Left colon (tissue), 2 donors: ENCODE measurements around the gene CARD8. TPM values are rescaled to one million over a fixed set of nuclear protein-coding genes. Genes with fewer than 3 reads are reported as not detected.
"Not testable (repeated sequence)": the region's sequence is repeated elsewhere in the genome, so short reads cannot be mapped to it uniquely, and the experiment has no call there.

ENCODE experiments used
- ATAC-seq: fragments of 200-7000 bp; cut with Tn5 transposase; one replicate; pipeline ENCODE4 v1.9.1; 2020; ENCODE audit warnings: mild to moderate bottlenecking, moderate library complexity
- DNase-seq, 2 donors: peaks; one replicate each; pipeline ENCODE4 v3.0.0-alpha.2; 2020
- intact Hi-C, 2 donors: fragments of 100-400 bp; cut with DNase I in 1 of 2; cut with micrococcal nuclease in 1 of 2; formaldehyde crosslinking; loops; one replicate each; pipeline versions ENCODE4 v1.11.2 to v1.14.0; 2022; cut with DNase I, micrococcal nuclease
- total RNA-seq, 2 donors: library from RNA; stranded (reverse); fragmentation: NEBNext Ultra II Directional; extraction: Animal tissue kit (Norgen Biotek cat#: 25700); gene quantifications; one replicate each; pipeline ENCODE4 v1.2.1, GENCODE V29; 2021
- donor health status: DM: no; HTN: no; CAD: no.
- donor health status: DM: yes; HTN: yes; CAD: no.

The CARD8 gene
- total RNA-seq, 2 donors from 2014 or later, result 15.3 to 23.4 TPM

DNA sequence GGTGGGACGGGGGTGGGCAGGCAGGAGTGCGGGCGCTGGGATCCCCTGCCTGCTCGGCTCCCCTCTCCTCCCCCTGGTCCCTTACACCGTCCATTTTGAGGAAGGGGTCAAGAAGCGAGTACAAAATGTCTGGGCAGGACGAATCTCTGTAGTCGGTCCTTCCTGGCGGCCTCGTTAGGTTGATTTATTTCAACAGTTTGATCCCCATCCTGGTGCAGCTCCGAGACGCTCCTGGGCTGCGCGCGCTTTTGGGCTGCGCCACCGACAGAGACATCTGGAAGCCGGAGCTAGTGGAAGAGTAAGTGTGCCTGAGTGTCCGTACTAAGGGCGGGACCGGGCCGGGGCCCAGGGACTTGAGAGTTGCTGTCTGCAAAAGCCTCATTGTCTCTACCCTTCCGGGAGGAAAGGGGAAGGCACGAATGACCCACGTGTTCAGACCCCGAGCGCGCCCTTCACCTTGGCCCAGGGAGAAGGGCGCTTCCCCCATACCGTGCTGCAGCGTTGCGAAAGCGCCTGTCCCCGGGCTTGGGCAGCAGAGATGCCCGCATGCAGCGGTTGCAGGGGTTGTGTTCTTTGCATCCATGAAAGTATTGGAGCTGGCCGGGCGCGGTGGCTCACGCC, 15.9 kb upstream of the CARD8 start:
- intact Hi-C loops, result no loop called here
- peak in 1 of 2 donors; percentile 29 for DNase-seq

DNA sequence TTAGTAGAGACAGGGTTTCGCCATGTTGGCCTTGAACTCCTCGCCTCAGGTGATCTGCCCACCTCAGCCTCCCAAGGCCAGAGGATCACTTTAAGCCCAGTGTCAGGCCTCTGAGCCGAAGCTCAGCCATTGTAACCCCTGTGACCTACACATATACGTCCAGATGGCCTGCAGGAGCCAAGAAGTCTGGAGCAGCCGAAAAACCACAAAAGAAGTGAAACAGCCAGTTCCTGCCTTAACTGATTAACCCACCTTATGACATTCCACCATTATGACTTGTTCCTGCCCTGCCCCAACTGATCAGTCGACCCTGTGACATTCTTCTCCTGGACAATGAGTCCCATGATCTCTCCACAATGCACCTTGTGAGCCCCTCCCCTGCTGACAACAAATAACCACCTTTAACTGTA, 13.9 kb upstream of the CARD8 start:
- ATAC-seq, DNase-seq, intact Hi-C loops: not testable (repeated sequence)

More for the DNA sequence above, 15.9 kb upstream of the CARD8 start:
- ATAC-seq, result peak; percentile 54

DNA sequence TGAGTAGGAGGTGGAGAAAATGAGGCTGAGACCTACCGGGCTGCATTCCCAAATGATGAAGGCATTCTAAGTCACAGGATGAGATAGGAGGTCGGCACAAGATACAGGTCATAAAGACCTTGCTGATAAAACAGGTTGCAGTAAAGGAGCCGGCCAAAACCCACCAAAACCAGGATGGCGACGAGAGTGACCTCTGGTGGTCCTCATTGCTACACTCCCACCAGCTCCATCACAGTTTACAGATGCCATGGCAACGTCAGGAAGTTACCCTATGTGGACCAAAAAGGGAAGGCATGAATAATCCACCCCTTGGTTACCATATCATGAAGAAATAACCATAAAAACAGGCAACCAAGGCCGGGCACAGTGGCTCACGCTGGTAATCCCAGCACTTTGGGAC, 9.6 kb upstream of the CARD8 start:
- intact Hi-C loops, DNase-seq, ATAC-seq: not testable (repeated sequence)

DNA sequence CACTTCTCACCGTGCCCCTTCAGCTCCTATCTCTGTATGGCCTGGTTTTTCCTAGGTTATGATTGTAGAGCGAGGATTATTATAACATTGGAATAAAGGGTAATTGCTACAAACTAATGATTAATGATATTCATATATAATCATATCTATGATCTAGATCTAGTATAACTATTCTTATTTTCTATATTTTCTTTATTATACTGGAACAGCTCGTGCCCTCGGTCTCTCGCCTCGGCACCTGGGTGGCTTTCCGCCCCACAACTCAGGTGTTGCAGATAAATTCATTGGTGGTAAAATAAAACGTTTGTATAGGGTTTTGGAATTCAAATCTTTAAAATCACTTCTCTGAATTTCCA, 4.6 kb upstream of the CARD8 start:
- DNase-seq, intact Hi-C loops, ATAC-seq: not testable (repeated sequence)

DNA sequence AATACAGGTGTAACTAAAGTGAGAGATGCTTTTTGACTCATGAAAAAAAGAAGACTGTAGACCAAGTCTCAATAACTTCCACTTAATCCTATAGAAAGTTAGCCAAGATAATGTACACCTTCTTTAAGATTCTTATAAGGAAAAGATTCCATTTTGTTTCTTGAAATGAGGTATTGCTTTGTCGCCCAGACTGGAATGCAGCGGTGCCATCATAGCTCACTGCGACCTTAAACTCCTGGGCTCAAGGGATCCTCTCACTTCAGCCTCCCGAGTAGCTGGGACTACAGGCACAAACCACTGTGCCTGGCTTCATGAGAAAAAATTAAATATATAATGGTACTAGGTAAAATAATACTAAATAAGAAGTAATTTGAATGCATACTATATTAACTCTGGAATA, 3.3 kb upstream of the CARD8 start:
- DNase-seq, ATAC-seq, intact Hi-C loops: not testable (repeated sequence)

DNA sequence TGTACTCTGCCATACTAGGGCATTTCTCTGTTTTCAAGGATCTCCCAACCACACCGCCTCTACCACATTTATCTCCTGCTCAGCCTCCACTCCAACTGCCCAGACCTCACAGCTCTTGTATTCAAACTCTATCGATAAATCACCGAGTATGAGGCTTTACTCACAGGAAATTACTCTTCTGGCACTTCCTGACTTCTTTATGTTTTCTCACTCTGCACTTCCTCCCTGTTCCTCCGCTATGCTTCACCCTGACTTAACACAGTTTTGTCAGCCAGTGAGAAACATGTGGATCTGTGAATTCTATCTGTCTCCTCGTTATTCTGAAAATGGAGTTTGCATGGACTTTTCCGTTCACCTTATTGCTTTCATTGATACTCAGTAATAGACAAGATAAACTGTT, 2.6 kb upstream of the CARD8 start:
- intact Hi-C loops, result no loop called here
- ATAC-seq, result no peak
- DNase-seq, result no peak

DNA sequence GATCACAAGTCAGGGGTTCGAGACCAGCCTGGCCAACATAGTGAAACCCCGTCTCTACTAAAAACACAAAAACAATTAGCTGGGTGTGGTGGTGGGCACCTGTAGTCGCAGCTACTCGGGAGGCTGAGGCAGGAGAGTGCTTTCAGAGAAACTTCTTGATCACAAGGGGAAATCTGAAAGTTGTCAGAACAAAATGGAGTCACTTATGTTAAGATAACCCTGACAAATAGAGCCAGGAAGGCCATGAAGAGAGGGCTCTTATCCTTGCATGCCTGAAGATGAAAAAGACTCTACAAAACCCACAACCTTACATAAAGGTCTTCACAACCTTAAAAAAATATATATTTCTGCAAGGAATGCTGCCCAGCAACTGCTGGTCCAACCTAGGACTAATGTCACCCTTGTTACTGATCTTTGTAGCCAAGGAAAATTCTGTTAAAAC, 1.2 kb downstream of the CARD8 start:
- intact Hi-C loops, result no loop called here
- ATAC-seq (no peak), DNase-seq (no peak)

DNA sequence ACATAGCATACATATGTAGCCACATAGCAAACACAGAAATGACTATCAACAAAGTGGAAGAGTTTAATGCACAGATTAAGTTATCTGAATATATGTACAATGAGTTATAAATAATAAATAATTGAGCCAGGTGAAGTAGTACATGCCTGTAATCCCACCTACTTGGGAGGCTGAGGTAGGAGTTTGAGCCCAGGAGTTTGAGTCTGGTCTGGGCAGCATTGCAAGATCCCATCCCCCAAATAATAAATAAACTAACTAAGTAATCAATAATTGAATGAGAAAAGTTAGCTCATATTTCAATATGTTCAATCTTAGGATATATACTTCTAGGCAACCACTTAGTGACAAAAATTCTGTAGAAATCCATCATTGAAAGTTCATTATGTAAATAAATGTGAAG, 1.7 kb downstream of the CARD8 start:
- ATAC-seq (no peak), DNase-seq (no peak)
- intact Hi-C loops, result no loop called here

DNA sequence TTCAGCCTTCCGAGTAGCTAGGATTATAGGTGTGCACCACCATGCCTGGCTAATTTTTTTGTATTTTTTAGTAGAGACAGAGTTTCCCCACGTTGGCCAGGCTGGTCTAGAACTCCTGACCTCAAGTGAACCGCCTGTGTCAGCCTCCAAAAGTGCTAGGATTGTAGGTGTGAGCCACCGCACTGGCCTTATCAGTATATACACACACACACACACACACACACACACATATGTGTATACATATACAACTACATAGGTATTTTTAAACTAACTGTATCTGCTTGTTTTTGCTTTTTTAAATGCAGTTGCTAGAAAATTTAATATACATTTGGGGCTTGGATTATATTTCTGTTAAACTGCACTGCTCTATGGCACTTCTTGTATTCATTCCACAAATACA, 3.1 kb downstream of the CARD8 start:
- ATAC-seq, result no peak
- no peak for DNase-seq
- intact Hi-C loops, result no loop called here

DNA sequence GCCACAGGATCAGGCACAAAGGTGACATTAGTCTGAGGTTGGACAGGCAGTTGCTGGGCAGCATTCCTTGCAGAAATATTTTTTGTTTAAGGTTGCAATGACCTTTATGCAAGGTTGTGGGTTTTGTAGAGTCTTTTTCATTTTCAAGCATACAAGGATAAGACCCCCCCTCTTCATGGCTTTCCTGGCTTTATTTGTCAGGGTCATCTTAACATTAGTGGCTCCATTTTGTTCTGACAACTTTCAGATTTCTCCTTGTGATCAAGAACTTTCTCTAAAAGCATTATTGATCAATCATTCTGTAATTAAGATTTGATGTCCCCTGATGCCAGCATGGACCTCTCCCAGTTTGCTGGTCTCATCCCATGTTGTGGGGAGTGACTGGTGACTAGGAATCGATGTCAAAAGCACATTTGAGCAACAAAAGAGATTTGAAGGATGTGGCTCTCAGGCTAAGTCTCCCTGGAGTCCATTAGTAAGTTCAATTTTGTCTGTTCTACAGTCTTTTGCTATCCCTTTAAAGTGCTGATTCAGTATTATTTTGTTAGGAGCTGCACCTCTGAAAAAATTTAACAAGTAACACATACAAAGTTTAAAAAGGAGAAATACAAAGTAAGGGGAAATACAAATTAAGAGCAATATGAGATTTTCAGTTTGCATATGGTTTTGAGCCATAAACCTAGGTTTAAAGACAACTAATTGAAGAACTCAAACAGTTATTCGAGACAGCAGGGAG, 5.3 kb downstream of the CARD8 start:
- ATAC-seq, result no peak
- intact Hi-C loops, result no loop called here
- DNase-seq, result no peak

DNA sequence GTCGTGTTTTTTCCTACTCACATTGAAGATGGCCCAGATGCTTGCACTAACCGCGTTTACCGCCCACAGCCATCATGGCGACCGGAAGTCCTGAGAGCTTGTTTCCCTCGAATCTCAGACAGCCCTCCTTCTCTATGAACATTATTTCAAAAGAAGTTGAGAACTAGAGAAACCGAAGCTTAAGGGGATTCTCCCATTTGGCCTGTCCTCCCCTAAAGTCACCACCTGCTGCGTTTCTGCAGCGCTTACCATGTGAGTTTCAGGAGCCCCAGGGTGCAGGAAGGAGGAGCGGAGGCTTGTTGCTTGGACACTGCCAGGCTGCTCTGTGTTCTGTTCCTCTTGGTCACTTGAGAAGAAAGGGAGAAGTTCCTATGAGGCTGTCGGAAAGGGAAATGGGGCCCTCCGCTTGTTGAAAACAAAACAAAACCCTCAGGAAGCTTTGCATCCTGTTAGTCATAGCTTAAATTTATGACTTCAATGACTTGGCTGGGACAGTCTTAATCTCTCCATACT, 6.2 kb downstream of the CARD8 start:
- peak; percentile 32 for ATAC-seq
- intact Hi-C loops, result no loop called here
- peak; percentile 50 to 51 for DNase-seq

DNA sequence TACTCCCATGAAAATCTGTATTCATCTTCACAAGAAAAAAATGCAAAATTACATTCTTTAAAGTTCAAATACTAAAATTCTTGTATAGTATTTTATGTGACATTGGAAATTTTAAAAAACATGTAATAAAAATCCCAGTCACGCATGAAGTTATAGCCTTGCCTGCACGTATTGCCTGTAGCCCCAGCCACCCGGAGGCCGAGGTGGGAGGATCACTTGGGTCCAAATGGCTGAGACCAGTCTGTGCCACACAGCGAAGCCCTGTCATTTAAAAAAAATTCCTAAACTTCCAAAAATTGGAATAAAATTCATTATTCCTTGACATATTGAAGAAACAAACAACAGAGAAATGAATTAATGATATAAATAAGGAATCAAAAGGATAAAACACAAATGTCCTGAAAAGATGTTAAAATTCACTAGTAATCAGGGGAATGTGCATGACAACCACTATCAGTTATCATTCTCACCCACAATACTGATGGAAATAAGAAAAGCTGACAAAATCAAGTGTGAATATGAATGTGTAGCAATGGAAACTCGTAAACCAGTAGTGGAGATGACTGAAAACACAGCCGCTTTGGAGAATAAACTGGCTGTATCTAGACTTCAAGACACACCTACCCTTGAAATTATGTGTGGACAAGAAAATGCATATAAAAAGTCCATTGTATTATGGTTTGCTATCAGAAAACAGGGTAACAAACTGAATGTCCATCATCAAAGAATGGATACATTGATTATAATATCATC, 7.5 kb downstream of the CARD8 start:
- DNase-seq (no peak), ATAC-seq (no peak)
- intact Hi-C loops, result no loop called here

DNA sequence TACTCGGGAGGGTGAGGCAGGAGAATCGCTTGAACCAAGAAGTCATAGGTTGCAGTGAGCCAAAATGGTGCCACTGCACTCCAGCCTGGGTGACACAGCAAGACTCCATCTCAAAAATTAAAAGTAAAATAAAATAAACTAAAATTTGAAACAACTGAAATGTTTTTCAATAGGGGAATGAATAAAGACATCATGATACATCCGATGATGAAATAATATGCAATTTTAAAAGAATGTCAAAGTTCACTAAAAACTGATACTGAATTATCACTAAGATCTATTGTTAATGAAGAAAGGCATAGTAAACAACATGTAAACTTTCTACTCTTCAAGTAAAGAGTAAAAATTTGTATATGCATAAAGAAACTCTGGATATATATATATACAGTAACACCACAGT, 8.5 kb downstream of the CARD8 start:
- intact Hi-C loops, result no loop called here

DNA sequence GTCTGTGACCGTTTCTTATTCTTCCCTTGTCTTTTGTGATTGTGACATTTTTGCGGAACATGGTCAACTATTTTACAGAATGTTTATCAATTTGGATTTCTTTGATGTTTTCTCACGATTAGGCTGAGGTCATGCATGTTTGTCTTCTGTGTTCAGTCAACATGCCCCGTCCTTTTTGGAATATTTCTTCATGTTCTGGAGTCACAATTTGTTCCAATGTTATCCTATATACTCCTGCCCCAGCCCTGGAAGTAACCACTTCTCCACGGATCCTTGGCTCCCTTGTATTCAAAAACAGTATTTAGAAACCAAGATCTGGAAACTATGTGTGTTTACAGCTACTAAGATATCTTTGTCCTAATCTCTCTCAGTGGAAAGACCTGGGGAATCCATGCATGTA, 9.6 kb downstream of the CARD8 start:
- ATAC-seq, result no peak
- intact Hi-C loops, result no loop called here

More for the DNA sequence above, 8.5 kb downstream of the CARD8 start:
- ATAC-seq, result no peak
- DNase-seq, result no peak

DNA sequence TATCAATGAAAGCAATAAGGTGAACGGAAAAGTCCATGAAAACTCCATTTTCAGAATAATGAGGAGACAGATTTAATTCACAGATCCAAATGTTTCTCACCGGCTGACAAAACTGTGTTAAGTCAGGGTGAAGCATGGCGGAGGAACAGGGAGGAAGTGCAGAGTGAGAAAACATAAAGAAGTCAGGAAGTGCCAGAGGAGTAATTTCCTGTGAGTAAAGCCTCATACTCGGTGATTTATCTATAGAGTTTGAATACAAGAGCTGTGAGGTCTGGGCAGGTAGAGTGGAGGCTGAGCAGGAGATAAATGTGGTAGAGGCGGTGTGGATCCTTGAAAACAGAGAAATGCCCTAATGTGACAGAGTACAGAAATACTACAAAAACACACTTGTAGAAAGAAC, 11.4 kb downstream of the CARD8 start:
- ATAC-seq, result no peak

More for the DNA sequence above, 9.6 kb downstream of the CARD8 start:
- no peak for DNase-seq

DNA sequence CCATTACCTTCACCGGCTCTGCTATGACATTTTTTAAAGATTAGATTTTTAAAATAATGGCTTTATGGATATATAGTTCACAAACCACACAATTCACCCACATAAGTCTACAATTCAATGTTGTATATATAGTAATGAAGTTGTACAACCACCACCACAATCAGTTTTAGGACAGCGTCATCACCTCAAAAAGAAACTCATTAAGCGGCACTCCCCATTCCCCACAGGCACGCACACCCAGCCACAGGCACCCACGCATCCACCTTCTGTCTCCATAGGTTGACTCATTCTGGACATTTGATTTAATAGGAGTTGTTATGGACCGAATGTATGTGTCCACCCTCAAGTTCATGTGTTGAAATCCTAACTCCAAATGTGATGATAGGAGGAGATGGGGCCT, 13.9 kb downstream of the CARD8 start:
- ATAC-seq, intact Hi-C loops, DNase-seq: not testable (repeated sequence)

More for the DNA sequence above, 11.4 kb downstream of the CARD8 start:
- intact Hi-C loops, result no loop called here
- DNase-seq, result no peak

DNA sequence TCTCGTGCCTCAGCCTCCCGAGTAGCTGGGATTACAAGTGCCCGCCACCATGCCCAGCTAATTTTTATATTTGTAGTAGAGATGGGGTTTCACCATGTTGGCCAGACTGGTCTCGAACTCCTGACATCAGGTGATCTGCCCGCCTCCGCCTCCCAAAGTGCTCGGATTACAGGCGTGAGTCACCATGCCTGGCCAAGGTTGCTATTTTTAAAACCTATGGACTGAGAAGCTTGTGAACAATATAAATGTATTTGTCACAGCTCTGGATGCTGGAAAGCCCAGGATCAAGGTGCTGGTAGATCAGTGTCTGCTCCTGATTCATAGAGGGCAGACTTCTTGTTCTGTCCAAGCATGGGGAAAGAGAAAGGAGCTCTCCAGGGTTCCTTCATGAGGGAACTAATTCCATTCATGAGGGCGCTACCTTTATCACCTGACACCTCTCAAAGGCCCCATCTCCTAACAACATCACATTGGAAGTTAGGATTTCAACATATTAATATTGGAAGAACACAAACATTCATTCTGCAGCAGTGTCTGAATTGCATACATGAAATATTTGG, 16.1 kb downstream of the CARD8 start:
- intact Hi-C loops, result no loop called here
- ATAC-seq, result no peak
- DNase-seq, result no peak

DNA sequence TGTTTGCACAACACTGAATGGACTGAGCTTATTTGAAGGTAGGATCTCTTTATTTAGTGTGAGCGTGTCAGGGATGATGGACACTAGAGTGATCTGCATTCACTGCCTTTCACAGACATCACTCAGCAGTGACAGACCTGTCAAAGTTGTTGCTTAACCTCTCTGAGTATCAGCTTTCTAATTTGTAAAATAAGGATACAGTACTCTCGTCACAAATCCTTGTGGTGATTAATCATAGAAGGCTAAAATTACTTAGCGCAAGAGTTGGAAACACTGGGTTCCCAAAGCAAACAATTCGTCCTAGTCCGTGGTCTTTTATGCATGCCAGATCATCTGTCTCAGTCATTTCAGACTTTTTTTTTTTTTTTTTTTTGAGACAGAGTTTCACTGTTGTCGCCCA, 16.6 kb downstream of the CARD8 start:
- intact Hi-C loops, result no loop called here
- no peak for ATAC-seq
- no peak for DNase-seq

DNA sequence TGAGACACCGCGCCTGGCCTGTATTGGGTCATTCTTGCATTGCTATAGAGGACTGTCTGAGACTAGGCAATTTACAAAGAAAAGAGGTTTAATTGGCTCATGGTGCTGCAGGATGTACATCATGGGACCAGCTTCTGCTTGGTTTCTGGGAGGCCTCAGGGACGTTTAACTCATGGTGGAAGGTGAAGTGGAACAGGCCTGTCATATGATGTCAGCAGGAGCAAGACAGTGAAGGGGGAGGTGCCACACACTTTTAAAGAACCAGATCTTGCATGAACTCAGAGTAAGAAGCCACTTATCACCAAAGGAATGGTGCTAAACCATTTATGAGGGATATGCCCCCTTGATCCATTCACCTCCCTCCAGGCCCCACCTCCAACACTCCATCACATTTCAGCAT, 18.7 kb downstream of the CARD8 start:
- intact Hi-C loops, result no loop called here
- DNase-seq, result no peak
- no peak for ATAC-seq
